Measurements from ENCODE around the gene CHORDC1.

Gene CHORDC1

GRCh38 chr11:90187839-90188238, 35.0 kb downstream of the CHORDC1 start:
- TF ChIP-seq TAF1 (IDR thresholded peaks at IDR 0.05; ENCODE audit: borderline replicate concordance, insufficient read depth, low read length), result no peak
- TF ChIP-seq SIN3A (IDR thresholded peaks at IDR 0.05; ENCODE audit: borderline replicate concordance, insufficient read depth, low read length), result no peak
- no peak for TF ChIP-seq REST (IDR thresholded peaks at IDR 0.05; ENCODE audit: insufficient read depth in 1 of 2, low read depth in 2 of 2, low read length in 2 of 2)
- TF ChIP-seq FOXP2 (optimal IDR thresholded peaks at IDR 0.05; ENCODE audit: borderline replicate concordance, extremely low read depth, extremely low read length, insufficient read depth), result no peak
- TF ChIP-seq POLR2AphosphoS5 (IDR thresholded peaks at IDR 0.05; ENCODE audit: low read depth, low read length), result no peak

GRCh38 chr11:90179923-90180322, 42.9 kb downstream of the CHORDC1 start:
- no peak for TF ChIP-seq SIN3A (IDR thresholded peaks at IDR 0.05; ENCODE audit: borderline replicate concordance, insufficient read depth, low read length)
- no peak for TF ChIP-seq POLR2AphosphoS5 (IDR thresholded peaks at IDR 0.05; ENCODE audit: low read depth, low read length)
- no peak for TF ChIP-seq FOXP2 (optimal IDR thresholded peaks at IDR 0.05; ENCODE audit: borderline replicate concordance, extremely low read depth, extremely low read length, insufficient read depth)
- TF ChIP-seq REST (IDR thresholded peaks at IDR 0.05; ENCODE audit: insufficient read depth in 1 of 2, low read depth in 2 of 2, low read length in 2 of 2), result no peak
- TF ChIP-seq TAF1 (IDR thresholded peaks at IDR 0.05; ENCODE audit: borderline replicate concordance, insufficient read depth, low read length), result no peak

GRCh38 chr11:90178751-90179150, 44.1 kb downstream of the CHORDC1 start:
- TF ChIP-seq REST (IDR thresholded peaks at IDR 0.05; ENCODE audit: insufficient read depth in 1 of 2, low read depth in 2 of 2, low read length in 2 of 2) (no peak), SIN3A (IDR thresholded peaks at IDR 0.05; ENCODE audit: borderline replicate concordance, insufficient read depth, low read length) (no peak), TAF1 (IDR thresholded peaks at IDR 0.05; ENCODE audit: borderline replicate concordance, insufficient read depth, low read length) (no peak), POLR2AphosphoS5 (IDR thresholded peaks at IDR 0.05; ENCODE audit: low read depth, low read length) (no peak), FOXP2 (optimal IDR thresholded peaks at IDR 0.05; ENCODE audit: borderline replicate concordance, extremely low read depth, extremely low read length, insufficient read depth) (no peak)

- TF ChIP-seq TAF1 (IDR thresholded peaks at IDR 0.05; ENCODE audit: borderline replicate concordance, insufficient read depth, low read length) (no peak), SIN3A (IDR thresholded peaks at IDR 0.05; ENCODE audit: borderline replicate concordance, insufficient read depth, low read length) (no peak), FOXP2 (optimal IDR thresholded peaks at IDR 0.05; ENCODE audit: borderline replicate concordance, extremely low read depth, extremely low read length, insufficient read depth) (no peak), POLR2AphosphoS5 (IDR thresholded peaks at IDR 0.05; ENCODE audit: low read depth, low read length) (no peak), REST (IDR thresholded peaks at IDR 0.05; ENCODE audit: insufficient read depth in 1 of 2, low read depth in 2 of 2, low read length in 2 of 2) (no peak)
Observed at GRCh38 chr11:90176069-90176468, 46.8 kb downstream of the CHORDC1 start.

GRCh38 chr11:90171359-90171758, 51.5 kb downstream of the CHORDC1 start:
- no peak for TF ChIP-seq REST (IDR thresholded peaks at IDR 0.05; ENCODE audit: insufficient read depth in 1 of 2, low read depth in 2 of 2, low read length in 2 of 2)
- no peak for TF ChIP-seq TAF1 (IDR thresholded peaks at IDR 0.05; ENCODE audit: borderline replicate concordance, insufficient read depth, low read length)
- TF ChIP-seq SIN3A (IDR thresholded peaks at IDR 0.05; ENCODE audit: borderline replicate concordance, insufficient read depth, low read length), result no peak
- TF ChIP-seq FOXP2 (optimal IDR thresholded peaks at IDR 0.05; ENCODE audit: borderline replicate concordance, extremely low read depth, extremely low read length, insufficient read depth), result no peak
- no peak for TF ChIP-seq POLR2AphosphoS5 (IDR thresholded peaks at IDR 0.05; ENCODE audit: low read depth, low read length)

Measured in PFSK-1 (cell line).